ENCODE results near the gene SLC12A3. TPM values are rescaled to one million over a fixed set of nuclear protein-coding genes. Genes with fewer than 3 reads are reported as not detected.

Gene SLC12A3
- total and polyA plus RNA-seq, 2 of the 8 experiments (the other 6 are each of a cell fraction or from before 2014, with no cell fraction given) = not detected

GRCh38 chr16:56950051-56950450 lies 85.0 kb downstream of the SLC12A3 start:
- Histone ChIP-seq H2AFZ (ENCODE audit: low read length) (no peak overlapping the region), H2BK20ac (ENCODE audit: low read length) (no peak overlapping the region), H3K9me3 (ENCODE audit: insufficient read depth in 2 of 2, low read depth in 1 of 2, low read length in 1 of 2) (no peaks in the 10 kb centered on the region), H4K5ac (ENCODE audit: insufficient read length, low read depth, low read length) (no peak overlapping the region), H3K9ac (replicated peaks in 1 of 4; ENCODE audit: extremely low read depth in 1 of 4, low read depth in 3 of 4, low read length in 3 of 4) (no peak overlapping the region), H3K4me1 (replicated peaks in 1 of 4; ENCODE audit: control insufficient read depth in 3 of 4, insufficient read depth in 4 of 4, low read length in 3 of 4) (no peaks in the 10 kb centered on the region), H3K36me3 (ENCODE audit: control insufficient read depth in 2 of 4, insufficient read depth in 4 of 4, low read length in 3 of 4) (peaks cover 0 to 4% (median 2%) of the 10 kb centered on the region in 4 experiments; a peak in 2 of 8 replicates), H2BK12ac (ENCODE audit: low read depth, low read length) (no peak overlapping the region), H4K91ac (replicated peaks; ENCODE audit: insufficient read length, low read length) (no peak overlapping the region), H2BK120ac (replicated peaks; ENCODE audit: low read depth, low read length) (no peak overlapping the region), H2BK15ac (ENCODE audit: low read length) (no peak overlapping the region), H4K8ac (ENCODE audit: extremely low read depth, insufficient read depth, low read length) (no peak overlapping the region), H2BK5ac (ENCODE audit: low read depth, low read length) (no peak overlapping the region), H3K23ac (ENCODE audit: insufficient read length) (no peak overlapping the region), H3K56ac (replicated peaks; ENCODE audit: insufficient read length, low read depth, low read length) (no peak overlapping the region), H4K20me1 (replicated peaks in 1 of 2; ENCODE audit: control insufficient read depth in 1 of 2, insufficient read depth in 2 of 2, low read length in 2 of 2) (peaks cover 0 to 2% of the 10 kb centered on the region in 2 experiments), H3K23me2 (ENCODE audit: low read depth, low read length) (no peaks in the 10 kb centered on the region), H3K27ac (ENCODE audit: low read depth, low read length) (no peak overlapping the region), H3K27me3 (replicated peaks in 1 of 4; ENCODE audit: control insufficient read depth in 3 of 4, extremely low read depth in 1 of 4, insufficient read depth in 3 of 4, low read length in 3 of 4) (no peaks in the 10 kb centered on the region), H3K79me2 (ENCODE audit: control insufficient read depth in 1 of 2, insufficient read depth in 2 of 2, low read length in 2 of 2) (no peaks in the 10 kb centered on the region), H3K4me2 (ENCODE audit: insufficient read depth in 1 of 2, low read depth in 2 of 2, low read length in 2 of 2) (no peak overlapping the region), H3K4me3 (ENCODE audit: extremely low read depth in 1 of 4, insufficient read depth in 2 of 4, low read depth in 3 of 4, low read length in 4 of 4) (no peak overlapping the region), H2AK5ac (ENCODE audit: low read depth, low read length) (no peak overlapping the region), H3K4ac (replicated peaks; ENCODE audit: insufficient read length, low read depth, low read length) (no peak overlapping the region), H3K79me1 (ENCODE audit: low read depth, low read length) (no peaks in the 10 kb centered on the region), H3K18ac (ENCODE audit: extremely low read depth, low read length) (no peak overlapping the region), H3K14ac (ENCODE audit: insufficient read length) (no peak overlapping the region)
- FAIRE-seq (no peak), DNase-seq (ENCODE audit: low read depth in 1 of 2, low spot score in 2 of 2) (no peak)
- 83% methylated on average over 4 of the region's 4 CpGs; no CpG with 5 or more reads in 1 of the 2 experiments for WGBS, 2 experiments (ENCODE audit: extremely low coverage in 1 of 2, insufficient coverage in 1 of 2, insufficient read length in 1 of 2, insufficient replicate concordance in 2 of 2, low coverage in 1 of 2, low lambda C conversion rate in 2 of 2, missing lambda C conversion rate in 1 of 2)
- POLR2A ChIA-PET (ENCODE audit: partially characterized antibody) = interaction anchor here (0.6 to 2.4 kb wide), 3 partner anchors 8 to 100 kb away, joined by 3 to 15 read pairs (median 6); no protein-coding TSS in a partner anchor
- CTCF ChIA-PET (ENCODE audit: partially characterized antibody) = interaction anchor here (0.6 to 5.4 kb wide), 10 partner anchors 9 to 1196 kb away, joined by 3 to 37 read pairs (median 4); partner anchors contain the start of gene SLC12A3
- TF ChIP-seq POLR2AphosphoS5 (IDR thresholded peaks at IDR 0.05; ENCODE audit: low read depth, low read length) = no peak
- no peak for TF ChIP-seq FOSL1 (IDR thresholded peaks at IDR 0.05; ENCODE audit: insufficient read depth, low read depth, low read length)
- no peak for TF ChIP-seq SP4 (IDR thresholded peaks at IDR 0.05; ENCODE audit: low read length)
- no peak for TF ChIP-seq YY1 (IDR thresholded peaks at IDR 0.05; ENCODE audit: low read depth, low read length)
- TF ChIP-seq SIN3A (conservative IDR thresholded peaks at IDR 0.05 in 1 of 2, IDR thresholded peaks at IDR 0.05 in 1 of 2; ENCODE audit: low read depth in 1 of 2, low read length in 2 of 2) = no peak
- TF ChIP-seq SUZ12 (IDR thresholded peaks at IDR 0.05; ENCODE audit: low read length) = no peak
- TF ChIP-seq BRCA1 (IDR thresholded peaks at IDR 0.05; ENCODE audit: low read depth, low read length) = no peak
- TF ChIP-seq KDM1A (IDR thresholded peaks at IDR 0.05; ENCODE audit: borderline replicate concordance, low read length) = no peak
- TF ChIP-seq CHD1 (IDR thresholded peaks at IDR 0.05; ENCODE audit: low read depth, low read length) = no peak
- TF ChIP-seq BCL11A (IDR thresholded peaks at IDR 0.05; ENCODE audit: low read depth in 2 of 2, low read length in 2 of 2) = no peak
- no peak for TF ChIP-seq NANOG (IDR thresholded peaks at IDR 0.05; ENCODE audit: insufficient read depth, low read depth, low read length, poor library complexity, severe bottlenecking)
- TF ChIP-seq SP2 (IDR thresholded peaks at IDR 0.05; ENCODE audit: low read length) = no peak
- TF ChIP-seq HDAC2 (IDR thresholded peaks at IDR 0.05; ENCODE audit: borderline replicate concordance in 1 of 2, low read depth in 2 of 2, low read length in 2 of 2) = no peak
- TF ChIP-seq CEBPB (IDR thresholded peaks at IDR 0.05; ENCODE audit: low read depth, low read length) = no peak
- no peak for TF ChIP-seq TAF1 (IDR thresholded peaks at IDR 0.05; ENCODE audit: low read depth, low read length)

Data from H1 (cell line).